ENCODE measurements around the gene SLC25A21.

Gene SLC25A21

DNA sequence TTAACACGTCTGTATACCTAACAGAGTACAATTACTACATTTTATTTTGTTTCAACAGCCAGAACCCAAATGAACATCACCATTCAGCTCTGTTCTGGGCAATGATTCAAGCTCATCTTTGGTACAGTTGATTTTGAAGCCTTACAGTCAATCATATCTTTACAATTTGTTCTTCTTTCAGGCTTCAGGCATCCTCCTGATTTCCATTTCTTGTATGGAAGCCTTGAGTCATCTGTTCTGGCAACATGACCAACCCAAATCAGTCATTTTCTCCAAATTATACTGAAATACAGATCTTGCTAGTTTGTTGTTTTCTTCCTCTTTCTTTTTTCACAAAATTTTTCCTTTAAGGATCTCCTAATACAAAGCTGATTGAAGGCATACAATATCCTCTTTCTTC is 430.5 kb downstream of the SLC25A21 start:
- TF ChIP-seq TAF1 (IDR thresholded peaks at IDR 0.05; ENCODE audit: low read depth) (no peak), RAD21 (IDR thresholded peaks at IDR 0.05; ENCODE audit: low read depth) (no peak), TEAD4 (IDR thresholded peaks at IDR 0.05) (no peak), TCF12 (IDR thresholded peaks at IDR 0.05; ENCODE audit: low read depth) (no peak), FOXM1 (IDR thresholded peaks at IDR 0.05; ENCODE audit: borderline replicate concordance, low read depth) (no peak), EP300 (IDR thresholded peaks at IDR 0.05; ENCODE audit: borderline replicate concordance) (no peak), CREB1 (IDR thresholded peaks at IDR 0.05; ENCODE audit: low read depth) (no peak), ZBTB7A (IDR thresholded peaks at IDR 0.05; ENCODE audit: low read depth) (no peak), CEBPB (IDR thresholded peaks at IDR 0.05) (no peak), NFIC (IDR thresholded peaks at IDR 0.05) (no peak), EGR1 (IDR thresholded peaks at IDR 0.05) (no peak)
- TF ChIP-seq, protein P1, sequence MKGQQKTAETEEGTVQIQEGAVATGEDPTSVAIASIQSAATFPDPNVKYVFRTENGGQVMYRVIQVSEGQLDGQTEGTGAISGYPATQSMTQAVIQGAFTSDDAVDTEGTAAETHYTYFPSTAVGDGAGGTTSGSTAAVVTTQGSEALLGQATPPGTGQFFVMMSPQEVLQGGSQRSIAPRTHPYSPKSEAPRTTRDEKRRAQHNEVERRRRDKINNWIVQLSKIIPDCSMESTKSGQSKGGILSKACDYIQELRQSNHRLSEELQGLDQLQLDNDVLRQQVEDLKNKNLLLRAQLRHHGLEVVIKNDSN (IDR thresholded peaks at IDR 0.05): no peak
- TF ChIP-seq, protein P2, sequence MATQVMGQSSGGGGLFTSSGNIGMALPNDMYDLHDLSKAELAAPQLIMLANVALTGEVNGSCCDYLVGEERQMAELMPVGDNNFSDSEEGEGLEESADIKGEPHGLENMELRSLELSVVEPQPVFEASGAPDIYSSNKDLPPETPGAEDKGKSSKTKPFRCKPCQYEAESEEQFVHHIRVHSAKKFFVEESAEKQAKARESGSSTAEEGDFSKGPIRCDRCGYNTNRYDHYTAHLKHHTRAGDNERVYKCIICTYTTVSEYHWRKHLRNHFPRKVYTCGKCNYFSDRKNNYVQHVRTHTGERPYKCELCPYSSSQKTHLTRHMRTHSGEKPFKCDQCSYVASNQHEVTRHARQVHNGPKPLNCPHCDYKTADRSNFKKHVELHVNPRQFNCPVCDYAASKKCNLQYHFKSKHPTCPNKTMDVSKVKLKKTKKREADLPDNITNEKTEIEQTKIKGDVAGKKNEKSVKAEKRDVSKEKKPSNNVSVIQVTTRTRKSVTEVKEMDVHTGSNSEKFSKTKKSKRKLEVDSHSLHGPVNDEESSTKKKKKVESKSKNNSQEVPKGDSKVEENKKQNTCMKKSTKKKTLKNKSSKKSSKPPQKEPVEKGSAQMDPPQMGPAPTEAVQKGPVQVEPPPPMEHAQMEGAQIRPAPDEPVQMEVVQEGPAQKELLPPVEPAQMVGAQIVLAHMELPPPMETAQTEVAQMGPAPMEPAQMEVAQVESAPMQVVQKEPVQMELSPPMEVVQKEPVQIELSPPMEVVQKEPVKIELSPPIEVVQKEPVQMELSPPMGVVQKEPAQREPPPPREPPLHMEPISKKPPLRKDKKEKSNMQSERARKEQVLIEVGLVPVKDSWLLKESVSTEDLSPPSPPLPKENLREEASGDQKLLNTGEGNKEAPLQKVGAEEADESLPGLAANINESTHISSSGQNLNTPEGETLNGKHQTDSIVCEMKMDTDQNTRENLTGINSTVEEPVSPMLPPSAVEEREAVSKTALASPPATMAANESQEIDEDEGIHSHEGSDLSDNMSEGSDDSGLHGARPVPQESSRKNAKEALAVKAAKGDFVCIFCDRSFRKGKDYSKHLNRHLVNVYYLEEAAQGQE (IDR thresholded peaks at IDR 0.05; ENCODE audit: low read depth): no peak

DNA sequence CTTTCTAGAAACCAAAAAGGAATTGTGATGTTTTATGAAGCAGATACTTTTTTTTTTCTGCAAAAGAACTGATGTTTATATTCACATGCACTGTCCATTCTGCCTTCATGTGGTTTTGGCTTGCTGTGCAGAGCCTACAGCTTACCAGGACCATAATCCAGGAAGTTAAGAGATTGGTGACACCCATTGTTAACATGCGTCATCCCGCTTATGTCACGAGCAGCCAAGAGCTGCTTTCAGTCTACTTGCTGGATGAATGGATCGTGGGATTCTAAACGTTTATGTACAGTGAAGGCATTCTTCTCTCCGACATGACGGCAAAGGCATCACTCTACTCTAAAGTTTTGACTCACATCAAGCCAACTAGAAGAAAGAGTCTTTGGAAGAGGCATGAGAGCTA is 434.1 kb downstream of the SLC25A21 start:
- TF ChIP-seq FOXM1 (IDR thresholded peaks at IDR 0.05; ENCODE audit: borderline replicate concordance, low read depth) (no peak), CEBPB (IDR thresholded peaks at IDR 0.05) (no peak), RAD21 (IDR thresholded peaks at IDR 0.05; ENCODE audit: low read depth) (no peak), ZBTB7A (IDR thresholded peaks at IDR 0.05; ENCODE audit: low read depth) (no peak), TEAD4 (IDR thresholded peaks at IDR 0.05) (no peak), CREB1 (IDR thresholded peaks at IDR 0.05; ENCODE audit: low read depth) (no peak)
- TF ChIP-seq, protein P1 (IDR thresholded peaks at IDR 0.05): no peak

DNA sequence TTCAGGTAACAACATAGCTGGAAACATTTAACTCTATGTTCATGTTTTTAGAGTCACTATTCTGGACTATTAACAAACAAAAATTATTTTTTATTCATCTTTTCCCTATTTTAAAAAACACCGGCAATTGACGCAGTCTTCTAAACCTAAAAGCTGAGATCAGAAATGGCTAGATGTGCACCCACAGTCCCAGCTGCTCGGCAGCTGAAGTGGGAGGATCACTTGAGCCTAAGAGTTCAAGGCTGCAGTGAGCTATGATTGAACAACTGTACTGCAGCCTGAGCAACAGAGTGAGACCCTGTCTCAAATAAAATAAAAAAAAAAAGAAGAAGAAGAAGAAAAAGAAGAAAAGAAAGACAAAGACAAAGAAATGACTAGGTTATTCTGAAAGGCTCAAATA is 446.3 kb downstream of the SLC25A21 start:
- TF ChIP-seq NFIC (IDR thresholded peaks at IDR 0.05) (no peak), EP300 (IDR thresholded peaks at IDR 0.05; ENCODE audit: borderline replicate concordance) (no peak), CEBPB (IDR thresholded peaks at IDR 0.05) (no peak), YY1 (IDR thresholded peaks at IDR 0.05; ENCODE audit: low read depth) (no peak), TCF12 (IDR thresholded peaks at IDR 0.05; ENCODE audit: low read depth) (no peak), FOXM1 (IDR thresholded peaks at IDR 0.05; ENCODE audit: borderline replicate concordance, low read depth) (no peak), CREB1 (IDR thresholded peaks at IDR 0.05; ENCODE audit: low read depth) (no peak)
- TF ChIP-seq, protein P1 (IDR thresholded peaks at IDR 0.05): no peak

DNA sequence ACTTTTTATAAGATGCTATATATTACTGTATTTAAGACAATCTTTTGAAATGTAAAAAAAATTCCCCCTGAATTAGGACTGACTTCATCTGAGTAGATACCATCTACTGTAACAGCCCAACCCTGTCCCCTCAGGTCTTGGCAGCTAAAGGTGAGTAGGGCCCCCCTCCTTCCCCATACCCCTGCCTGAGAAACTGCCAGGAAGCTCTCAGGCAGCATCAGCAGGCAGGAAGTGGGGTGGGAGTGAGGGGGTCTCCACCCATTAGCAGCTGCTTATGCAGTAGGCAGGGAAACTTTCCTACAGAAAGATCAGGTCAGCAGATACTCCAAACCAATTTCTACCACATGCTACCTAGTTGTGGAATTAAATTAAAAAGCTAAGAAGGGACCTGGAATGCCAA is 448.2 kb downstream of the SLC25A21 start:
- TF ChIP-seq TEAD4 (IDR thresholded peaks at IDR 0.05): no peak
- TF ChIP-seq, protein P3, sequence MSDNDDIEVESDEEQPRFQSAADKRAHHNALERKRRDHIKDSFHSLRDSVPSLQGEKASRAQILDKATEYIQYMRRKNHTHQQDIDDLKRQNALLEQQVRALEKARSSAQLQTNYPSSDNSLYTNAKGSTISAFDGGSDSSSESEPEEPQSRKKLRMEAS (IDR thresholded peaks at IDR 0.05): no peak

DNA sequence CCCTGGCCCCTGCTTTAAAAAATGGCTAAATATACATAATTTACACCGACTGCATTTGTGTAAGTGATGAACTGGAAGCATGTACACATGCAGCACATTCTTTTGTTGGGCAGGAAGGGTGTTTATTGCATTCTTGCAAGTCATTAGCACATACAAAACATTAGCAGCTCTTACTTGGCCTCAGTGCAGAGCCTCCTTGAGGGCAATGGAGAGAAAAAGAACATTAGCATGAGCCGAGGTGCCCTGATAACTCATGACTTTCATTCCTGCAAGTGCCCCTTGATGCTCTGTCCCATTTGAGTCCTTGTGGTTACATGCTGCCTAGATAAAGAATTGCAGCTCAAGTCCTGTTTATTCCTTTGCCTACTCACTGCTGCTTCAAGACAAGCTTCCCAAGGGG is 448.9 kb downstream of the SLC25A21 start:
- no peak for TF ChIP-seq YY1 (IDR thresholded peaks at IDR 0.05; ENCODE audit: low read depth)
- TF ChIP-seq NFIC (IDR thresholded peaks at IDR 0.05): no peak
- no peak for TF ChIP-seq ZBTB7A (IDR thresholded peaks at IDR 0.05; ENCODE audit: low read depth)
- TF ChIP-seq EP300 (IDR thresholded peaks at IDR 0.05; ENCODE audit: borderline replicate concordance): no peak
- TF ChIP-seq, protein P3 (IDR thresholded peaks at IDR 0.05): no peak
- no peak for TF ChIP-seq CREB1 (IDR thresholded peaks at IDR 0.05; ENCODE audit: low read depth)
- TF ChIP-seq RAD21 (IDR thresholded peaks at IDR 0.05; ENCODE audit: low read depth): no peak
- TF ChIP-seq, protein P2 (IDR thresholded peaks at IDR 0.05; ENCODE audit: low read depth): no peak
- no peak for TF ChIP-seq FOXM1 (IDR thresholded peaks at IDR 0.05; ENCODE audit: borderline replicate concordance, low read depth)
- no peak for TF ChIP-seq TCF12 (IDR thresholded peaks at IDR 0.05; ENCODE audit: low read depth)
- no peak for TF ChIP-seq TAF1 (IDR thresholded peaks at IDR 0.05; ENCODE audit: low read depth)
- TF ChIP-seq, protein P1 (IDR thresholded peaks at IDR 0.05): no peak
- no peak for TF ChIP-seq CEBPB (IDR thresholded peaks at IDR 0.05)
- no peak for TF ChIP-seq TEAD4 (IDR thresholded peaks at IDR 0.05)
